Stimulated activated CD8-positive, alpha-beta memory T cell treated with anti-CD3 and anti-CD28 coated beads, Interleukin-2, amount 100 ng/mL, for 48 hours (primary cell): ENCODE results near the gene ERBIN.
"Not testable (repeated sequence)": the region's sequence is repeated elsewhere in the genome, so short reads cannot be mapped to it uniquely, and the experiment has no call there.

ENCODE experiments used
- DNase-seq, 2 donors: peaks; one replicate each; pipeline ENCODE4 v3.0.0-alpha.2; 2020; ENCODE audit warnings: low read depth in 2 of 2

The ERBIN gene

DNA sequence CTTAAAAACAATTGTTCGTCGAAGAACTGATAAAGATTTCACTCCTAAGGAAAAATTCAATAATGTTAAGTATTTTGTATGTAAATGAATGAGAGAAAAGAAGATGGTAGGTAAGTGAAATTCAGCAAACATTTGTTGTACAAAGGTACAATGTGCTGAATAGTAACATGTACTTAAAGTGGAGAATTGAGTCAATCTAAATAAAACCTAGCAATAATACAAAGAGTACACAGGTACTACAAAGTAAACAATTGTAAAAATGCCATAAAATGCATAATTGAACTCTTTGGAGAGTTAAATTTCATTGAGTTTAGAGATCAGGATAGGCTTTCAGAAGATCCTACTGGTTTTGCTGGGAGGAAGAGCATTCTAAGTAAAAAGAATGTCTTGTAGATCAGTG lies 82.9 kb downstream of the ERBIN start:
- DNase-seq = no peak

DNA sequence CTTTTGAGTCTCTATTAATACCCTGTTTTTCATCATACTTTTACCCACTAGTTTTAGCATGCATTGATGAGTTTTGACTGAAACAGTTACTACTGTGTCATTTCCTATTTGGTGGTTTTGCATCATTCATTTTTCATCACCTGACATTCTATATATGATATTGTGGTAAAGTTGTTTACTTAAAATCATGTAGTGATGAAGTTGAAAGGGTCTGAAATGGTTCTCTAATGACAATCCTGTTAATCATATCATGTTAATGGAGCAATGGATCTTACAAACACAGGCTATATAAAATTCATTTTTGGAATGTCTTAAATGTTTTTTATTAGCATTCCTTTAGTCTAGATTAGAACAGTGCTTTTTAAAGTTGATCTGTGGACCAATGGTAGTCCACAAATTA lies 84.1 kb downstream of the ERBIN start:
- DNase-seq = no peak

DNA sequence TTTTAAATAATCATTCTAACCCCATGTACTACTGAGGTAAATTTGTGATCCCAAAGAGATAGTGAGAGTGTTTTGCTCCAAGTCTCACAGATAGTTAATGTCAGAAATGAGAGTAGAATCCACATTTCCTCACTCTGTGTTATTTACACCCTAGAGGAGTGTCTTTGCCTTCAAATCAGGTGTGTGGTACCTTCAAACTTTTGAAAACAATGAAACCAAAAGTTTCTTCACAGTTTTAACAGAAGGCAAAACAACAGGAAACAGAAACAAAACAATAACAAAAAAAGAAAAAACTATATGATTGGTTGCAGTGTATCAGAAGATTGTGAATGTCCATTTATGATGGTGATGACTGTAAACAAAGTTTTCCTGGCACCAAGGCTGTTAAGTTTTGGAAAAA lies 85.9 kb downstream of the ERBIN start:
- DNase-seq = no peak

DNA sequence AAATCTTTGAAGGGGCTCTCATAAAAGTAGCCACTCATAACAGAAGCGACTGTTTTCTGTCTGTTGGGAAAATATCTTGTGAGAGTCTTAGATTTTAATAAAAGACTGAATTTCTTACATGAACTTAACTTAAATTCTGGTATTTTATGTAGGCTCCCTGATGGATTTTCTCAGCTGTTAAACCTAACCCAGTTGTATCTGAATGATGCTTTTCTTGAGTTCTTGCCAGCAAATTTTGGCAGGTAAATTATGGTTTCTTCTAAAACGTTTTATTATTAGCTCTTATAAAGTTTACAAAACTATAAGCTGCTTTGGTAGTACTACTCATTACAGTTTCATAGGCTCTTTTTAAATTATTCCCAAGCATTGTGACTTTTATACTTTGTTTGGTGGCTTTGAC lies 87.0 kb downstream of the ERBIN start:
- no peak for DNase-seq

- DNase-seq = no peak
These were observed 87.5 kb downstream of the ERBIN start for GRCh38 chr5:66013906-66014305.

- no peak for DNase-seq
These were observed 89.0 kb downstream of the ERBIN start for GRCh38 chr5:66015196-66015960.

- DNase-seq = no peak
These were observed 95.2 kb downstream of the ERBIN start for GRCh38 chr5:66021585-66021984.

DNA sequence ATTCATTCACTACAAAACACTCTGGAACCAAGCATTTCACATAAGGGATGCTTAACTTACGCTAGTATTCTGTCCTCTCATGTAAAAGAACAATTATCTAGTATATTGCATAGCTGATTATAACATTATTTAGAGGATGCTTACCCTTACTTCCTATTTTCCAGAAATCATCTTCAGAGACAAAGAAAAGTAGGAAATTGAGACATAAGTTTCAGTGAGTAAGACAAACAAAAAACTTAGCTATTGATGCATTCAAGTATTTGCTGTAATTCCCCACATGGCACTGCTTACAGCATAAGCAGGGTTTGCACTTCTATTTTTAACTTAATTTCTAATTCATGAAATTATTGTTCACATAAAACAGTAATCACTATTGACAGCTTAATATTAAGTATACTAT lies 112.9 kb downstream of the ERBIN start:
- no peak for DNase-seq

- no peak for DNase-seq
These were observed 113.3 kb downstream of the ERBIN start for GRCh38 chr5:66039701-66040100.

DNA sequence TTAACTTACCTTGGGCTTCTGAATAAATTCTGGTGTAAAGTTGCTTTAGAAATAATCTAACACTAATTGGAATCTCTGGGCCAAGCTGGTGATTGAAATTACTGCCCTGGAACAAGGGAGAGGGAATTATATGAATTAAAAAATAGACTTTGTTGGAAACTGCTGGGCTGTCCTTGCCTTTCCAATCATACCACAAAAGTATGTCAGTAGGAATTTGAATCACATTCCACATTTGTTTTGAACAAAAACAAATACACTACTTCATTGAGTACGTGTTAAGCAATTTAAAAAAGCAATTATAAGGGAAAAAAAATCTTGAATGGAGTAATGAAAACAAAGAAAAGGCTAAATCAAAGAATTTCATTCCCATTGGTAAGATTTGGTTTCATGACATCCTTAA lies 115.3 kb downstream of the ERBIN start:
- DNase-seq = no peak

GRCh38 chr5:66057239-66057638 lies 130.9 kb downstream of the ERBIN start:
- no peak for DNase-seq

DNA sequence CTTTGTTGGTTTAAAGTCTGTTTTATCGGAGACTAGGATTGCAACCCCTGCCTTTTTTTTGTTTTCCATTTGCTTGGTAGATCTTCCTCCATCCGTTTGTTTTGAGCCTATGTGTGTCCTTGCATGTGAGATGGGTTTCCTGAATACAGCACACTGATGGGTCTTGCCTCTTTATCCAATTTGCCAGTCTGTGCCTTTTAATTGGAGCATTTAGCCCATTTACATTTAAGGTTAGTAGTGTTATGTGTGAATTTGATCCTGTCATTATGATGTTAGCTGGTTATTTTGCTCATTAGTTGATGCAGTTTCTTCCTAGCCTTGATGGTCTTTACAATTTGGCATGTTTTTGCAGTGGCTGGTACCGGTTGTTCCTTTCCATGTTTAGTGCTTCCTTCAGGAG lies 134.9 kb downstream of the ERBIN start:
- not testable (repeated sequence) for DNase-seq

GRCh38 chr5:66063061-66063460 lies 136.7 kb downstream of the ERBIN start:
- DNase-seq = not testable (repeated sequence)

DNA sequence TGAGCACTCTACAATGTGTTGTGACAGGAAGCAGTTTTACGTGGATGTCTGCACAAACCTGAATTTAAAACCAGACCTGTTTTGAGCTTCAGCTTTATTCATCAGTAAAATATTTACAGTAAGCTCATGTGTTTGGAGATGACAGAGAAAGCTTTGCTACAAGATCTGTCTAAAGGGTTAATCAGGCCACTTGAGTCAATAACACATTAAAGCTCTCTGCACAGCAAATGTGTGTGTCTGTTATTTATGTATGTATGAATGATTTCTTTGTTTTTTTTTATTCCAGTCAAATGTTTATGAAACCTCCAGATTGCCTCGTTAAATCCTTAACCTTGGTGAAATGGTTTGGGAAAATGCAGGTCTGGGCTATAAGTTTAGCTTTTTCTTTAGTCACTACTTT lies 140.5 kb downstream of the ERBIN start:
- DNase-seq = no peak

- DNase-seq = no peak
These were observed 145.7 kb downstream of the ERBIN start for GRCh38 chr5:66072031-66072430.

GRCh38 chr5:66074901-66075300 lies 148.5 kb downstream of the ERBIN start:
- no peak for DNase-seq

DNA sequence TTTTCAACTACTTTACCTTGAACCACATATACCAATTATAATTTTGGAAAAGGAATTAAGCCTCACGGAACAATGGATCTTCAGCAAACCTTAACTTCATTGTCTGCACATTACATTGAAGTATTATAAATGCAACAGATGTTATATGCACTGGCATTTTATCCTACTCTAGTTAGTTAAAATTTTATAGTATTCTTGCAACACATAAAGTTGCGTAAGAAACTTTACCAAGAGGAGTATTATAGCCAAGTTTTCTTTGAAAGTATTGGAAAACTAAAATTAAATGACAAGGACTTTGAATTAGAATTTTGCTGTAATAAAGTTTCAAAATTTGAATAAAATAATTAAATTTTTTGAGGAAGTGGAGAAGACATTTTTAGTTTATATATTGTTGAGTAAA lies 154.3 kb downstream of the ERBIN start:
- DNase-seq = no peak

DNA sequence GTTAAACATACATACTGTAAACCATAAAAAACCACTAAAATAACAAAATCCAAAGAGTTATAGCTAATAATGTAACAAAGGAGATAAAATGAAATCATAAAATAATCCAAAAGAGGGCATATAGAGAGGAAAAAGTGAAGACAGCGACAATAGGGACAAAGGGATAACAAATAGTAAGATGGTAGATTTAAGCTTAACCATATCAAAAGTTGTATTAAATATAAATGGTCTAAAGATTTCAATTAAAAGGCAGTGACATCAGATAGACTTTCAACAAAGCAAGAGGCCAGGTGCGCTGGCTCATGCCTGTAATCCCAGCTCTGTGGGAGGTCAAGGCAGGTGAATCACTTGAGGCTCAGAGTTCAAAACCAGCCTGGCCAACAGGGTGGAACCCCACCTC lies 163.0 kb downstream of the ERBIN start:
- DNase-seq = no peak

GRCh38 chr5:66100851-66101250 lies 174.5 kb downstream of the ERBIN start:
- no peak for DNase-seq

DNA sequence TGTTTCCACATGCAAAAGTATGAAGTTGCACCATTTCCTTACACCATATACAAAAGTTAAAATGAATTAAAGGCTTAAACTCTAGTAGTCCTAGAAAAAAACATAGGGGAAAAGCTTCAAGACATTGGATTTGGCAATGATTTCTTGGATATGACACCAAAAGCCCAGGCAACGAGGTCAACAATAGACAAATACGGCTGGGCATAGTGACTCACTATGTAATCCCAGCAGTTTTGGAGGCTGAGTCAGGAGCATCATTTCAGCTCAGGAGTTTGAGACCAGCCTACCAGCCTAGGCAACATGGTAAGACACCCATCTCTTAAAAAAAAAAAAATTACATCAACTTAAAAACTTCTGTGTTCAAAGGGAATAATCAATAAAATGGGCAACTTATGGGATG lies 186.8 kb downstream of the ERBIN start:
- no peak for DNase-seq

DNA sequence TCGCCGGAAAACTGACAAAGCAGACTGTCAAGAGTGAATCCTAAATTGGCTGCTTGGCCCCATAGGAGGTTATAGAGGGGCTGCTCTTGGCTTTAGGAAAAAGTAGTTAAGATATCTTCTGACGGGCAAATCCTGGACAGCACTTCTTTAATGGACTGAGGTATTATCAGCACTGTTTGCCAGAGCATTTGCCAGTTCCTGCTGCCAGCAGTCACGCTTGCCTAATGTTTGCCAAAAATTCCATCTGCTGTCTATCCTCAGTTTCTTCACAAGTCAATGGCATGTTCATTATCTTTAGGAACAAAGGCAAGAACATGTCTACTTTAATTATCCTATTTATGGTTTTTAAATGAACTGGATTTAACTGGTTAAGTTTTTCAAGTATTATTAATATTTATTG lies 191.9 kb downstream of the ERBIN start:
- DNase-seq = no peak

DNA sequence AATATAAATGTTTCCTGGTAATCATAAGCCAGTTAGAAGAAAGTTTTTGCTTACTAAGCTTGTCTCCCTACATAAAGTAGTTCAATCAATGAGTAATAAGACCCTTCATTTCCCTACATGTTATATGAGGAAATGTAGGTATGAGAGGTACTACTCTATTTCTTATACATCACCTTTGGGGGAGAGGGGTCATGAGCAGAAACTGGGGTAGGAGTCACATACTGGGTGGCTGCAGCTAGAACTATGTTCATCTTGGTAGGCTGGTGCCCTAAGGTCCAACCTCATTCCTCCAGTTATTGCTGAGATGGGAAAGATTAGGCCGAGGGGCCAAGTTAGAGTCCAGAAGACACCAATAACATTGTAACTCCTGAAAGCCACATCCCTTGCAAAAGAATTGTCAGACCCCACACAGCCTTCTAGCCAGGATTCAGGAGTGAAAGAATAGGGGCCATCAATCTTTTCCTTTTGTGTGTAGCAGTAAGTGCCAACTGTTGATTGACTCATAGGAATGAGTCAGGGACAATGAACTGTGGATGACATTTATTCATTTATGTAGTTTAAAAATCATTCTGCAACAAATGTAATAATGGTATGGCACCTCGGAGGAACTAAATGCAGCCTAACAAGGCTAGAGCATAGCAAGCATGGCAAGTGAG lies 196.1 kb downstream of the ERBIN start:
- no peak for DNase-seq

DNA sequence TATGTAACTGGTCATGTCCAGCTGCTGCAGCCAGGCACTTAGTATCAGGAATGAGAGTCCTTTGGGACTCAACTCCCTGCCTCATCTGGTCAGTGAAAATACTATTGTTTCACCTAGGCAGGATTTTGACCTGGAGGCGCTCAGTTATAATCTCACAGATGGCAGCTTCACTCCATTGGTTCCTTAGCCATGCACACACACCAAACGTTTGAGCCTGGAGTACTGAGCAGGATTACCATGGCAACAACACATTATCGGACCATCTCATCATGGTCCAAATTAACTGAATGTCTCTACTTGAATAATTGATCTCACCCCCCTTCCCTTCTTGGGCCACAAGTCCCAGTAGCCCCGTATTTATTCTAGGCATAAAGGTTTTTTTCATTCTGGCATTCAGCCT lies 202.8 kb downstream of the ERBIN start:
- DNase-seq = no peak

GRCh38 chr5:66130493-66130892 lies 204.1 kb downstream of the ERBIN start:
- DNase-seq = no peak
